ENCODE measurements around the gene TAOK2.
"Not testable (repeated sequence)": the region's sequence is repeated elsewhere in the genome, so short reads cannot be mapped to it uniquely, and the experiment has no call there.

The TAOK2 gene

DNA sequence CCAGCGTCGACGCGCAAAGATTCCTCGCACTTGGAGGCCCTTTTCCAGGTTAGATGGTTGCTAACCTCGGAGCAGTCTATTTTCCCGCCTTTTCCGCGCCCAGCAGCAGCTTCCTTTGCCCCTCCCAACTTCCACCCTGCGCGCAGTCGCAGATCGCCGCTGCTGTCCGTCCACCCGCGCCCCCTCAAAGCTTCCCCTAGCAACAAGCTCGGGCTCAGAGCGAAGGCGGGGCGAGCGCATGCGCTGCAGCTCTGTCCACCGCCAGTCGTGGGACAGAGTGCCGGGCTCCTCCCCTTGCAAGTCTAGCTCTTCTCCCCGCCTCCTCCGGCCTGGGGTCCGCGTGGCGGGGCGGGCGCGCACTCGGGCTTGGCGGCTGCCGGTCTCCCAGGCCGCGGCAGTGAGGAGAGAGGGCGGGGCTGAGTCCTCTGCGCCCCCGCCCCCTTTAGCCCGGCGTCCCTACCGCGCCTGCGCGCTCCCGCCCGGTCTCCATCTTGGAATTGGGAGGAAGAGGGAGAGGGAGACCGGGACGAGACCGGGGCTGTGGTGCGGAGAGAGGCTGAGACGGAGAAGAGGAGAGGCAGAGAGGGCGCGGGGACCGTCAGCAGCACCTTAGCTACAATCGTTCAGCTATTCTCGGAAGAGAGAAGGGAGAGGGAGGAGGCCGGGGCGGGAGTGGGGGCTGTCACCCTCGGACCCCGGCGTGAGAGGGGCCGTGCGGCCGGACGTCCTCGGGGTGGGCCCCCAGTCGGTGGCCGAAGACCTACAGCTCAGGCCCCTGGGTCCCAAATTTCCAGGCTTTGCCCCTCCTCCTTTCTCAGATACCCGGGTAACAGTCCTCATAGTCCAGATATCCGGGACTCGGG lies at the start of gene TAOK2:
TAOK2 (plus strand) TSS at position 485 of the 863 bp plus-strand sequence. CDS start 3,905 bp downstream, outside the sequence.
- peak; percentile 99 for DNase-seq

DNA sequence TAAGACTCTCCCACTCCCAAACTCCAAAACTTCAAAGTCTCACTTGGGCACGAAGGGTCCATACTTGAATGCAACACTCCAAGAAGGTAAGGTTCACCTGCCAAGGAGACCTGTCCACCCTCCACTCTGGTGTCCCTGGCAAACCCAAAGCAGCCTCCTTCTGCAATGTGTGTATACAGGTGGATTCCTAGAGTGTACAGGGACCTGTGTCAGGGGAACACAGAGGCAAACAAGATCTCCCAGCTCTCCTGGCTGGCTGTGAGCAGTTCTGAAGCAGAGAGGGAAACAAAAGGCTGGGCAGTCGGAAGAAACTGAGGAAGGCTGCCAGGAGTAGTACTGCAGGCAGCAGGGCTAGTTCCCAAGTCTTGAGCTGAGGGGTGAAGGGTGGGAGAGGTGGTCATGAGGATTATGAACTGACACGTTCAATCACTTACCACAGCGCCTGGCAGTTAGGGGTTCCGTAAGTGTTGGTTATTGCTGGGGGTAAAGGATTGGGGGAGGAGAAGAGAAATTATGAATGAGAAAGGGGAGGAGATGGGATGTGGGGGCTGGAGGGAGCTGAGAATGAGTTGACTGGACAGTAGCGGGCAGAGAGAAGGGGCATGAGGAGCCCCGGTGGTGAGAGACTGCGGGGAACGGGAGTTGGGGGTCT lies 48.4 kb upstream of the TAOK2 start:
- peak; percentile 27 for DNase-seq

DNA sequence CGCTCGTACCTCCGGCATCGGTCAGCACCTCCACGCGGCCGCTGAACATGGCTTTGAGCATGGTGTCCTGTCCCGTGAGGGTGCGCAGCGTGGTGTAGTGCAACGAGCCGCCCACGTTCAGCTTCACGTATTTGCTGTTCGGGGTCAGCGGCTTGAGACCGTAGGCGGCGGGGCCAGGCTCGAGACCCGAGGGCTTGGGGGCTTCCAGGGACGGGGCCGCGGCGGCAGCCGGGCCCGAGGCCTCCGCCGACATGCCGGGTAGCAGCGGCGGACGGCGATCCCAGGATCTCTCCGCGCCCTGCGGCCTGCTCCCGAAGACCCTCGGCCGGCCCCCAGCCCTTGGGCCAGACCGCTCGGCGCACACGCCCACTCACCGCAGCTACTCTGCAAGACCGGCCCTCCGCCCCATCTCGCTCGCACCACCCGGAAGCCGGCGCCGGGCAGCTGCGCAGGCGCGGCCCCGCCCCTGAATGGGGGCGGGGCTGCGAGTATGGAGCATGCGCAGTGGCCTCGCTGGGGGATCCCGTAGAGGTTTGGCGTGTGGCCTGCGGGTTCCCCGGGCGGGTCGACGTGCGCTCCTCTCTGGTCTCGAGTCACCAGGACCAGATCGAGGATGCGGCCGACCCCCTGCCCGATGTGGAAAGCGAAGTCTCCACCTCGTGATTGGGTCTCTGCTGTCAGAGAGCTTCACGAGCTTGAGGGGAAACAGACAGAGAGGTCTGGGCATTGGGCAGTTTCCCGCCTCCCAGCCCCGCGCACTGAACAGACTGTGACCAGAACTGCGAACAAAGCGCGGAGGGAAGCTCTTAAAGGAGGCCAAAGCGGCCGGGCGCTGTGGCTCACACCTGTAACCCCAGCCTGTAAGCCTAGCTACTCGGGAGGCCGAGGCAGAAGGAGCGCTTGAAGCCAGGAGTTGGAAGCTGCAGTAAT lies 47.6 kb upstream of the TAOK2 start, which contains the start of gene KCTD13:
KCTD13 (minus strand) TSS at position 446 of the 930 bp plus-strand sequence; CDS start at position 253, 193 bp downstream.
- peak; percentile 91 for DNase-seq

DNA sequence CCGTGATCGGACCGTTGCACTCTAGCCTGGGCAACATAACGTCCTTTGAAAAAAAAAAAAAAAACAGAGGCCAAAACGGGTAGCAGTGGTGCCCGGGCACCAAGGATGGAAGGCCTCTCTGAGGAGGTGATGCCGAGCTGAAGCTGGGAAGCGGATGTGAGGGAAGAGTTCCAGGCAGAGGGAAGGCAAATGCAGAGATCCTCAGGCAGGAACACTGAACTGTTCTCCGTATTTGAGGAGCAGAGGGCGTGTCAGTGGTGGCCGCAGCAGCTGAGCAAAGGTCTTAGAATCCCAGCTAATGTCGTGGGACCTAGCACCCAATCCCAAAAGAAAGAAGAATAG lies 47.0 kb upstream of the TAOK2 start:
- no peak for DNase-seq

DNA sequence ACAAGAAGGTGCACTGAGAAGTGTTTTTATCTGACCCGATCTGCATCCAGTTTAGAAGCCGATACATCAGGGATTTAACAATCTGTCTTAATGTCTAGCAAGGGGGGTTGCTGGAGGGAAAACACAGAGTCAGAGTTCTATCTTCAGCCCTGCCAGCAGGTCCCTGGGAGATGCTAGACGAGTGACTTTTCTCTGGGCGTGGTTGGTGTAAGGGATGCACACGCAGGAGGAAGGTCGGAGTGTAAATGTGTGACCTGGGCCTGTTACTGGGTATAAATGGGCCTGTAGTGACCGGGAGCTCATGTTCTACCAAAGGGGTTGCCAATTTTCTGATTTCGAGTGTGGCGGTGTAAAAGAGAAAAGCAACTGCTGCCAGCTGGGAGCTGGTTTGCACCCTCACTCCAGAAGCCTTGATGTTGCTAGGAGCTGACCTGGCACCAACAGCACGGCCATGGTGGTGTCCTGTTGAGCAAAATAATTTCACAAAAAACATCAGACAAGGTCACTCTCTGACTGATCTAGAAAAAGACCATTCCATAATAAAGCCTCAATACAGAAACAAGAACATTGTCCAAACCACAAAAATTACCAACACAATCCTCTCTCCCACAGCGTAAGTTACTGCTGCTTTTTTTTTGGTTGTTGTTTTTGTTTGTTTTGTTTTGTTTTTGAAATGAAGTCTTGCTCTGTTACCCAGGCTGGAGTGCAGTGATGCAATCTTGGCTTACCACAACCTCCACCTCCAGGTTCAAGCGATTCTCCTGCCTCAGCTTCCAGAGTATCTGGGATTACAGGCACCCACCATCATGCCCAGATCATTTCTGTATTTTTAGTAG lies 46.4 kb upstream of the TAOK2 start:
- DNase-seq = no peak

DNA sequence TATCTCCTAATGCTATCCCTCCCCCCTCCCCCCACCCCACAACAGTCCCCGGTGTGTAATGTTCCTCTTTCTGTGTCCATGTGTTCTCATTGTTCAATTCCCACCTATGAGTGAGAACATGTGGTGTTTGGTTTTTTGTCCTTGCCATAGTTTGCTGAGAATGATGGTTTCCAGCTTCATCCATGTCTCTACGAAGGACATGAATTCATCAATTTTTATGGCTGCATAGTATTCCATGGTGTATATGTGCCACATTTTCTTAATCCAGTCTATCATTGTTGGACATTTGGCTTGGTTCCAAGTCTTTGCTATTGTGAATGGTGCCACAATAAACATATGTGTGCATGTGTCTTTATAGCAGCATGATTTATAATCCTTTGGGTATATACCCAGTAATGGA lies 41.9 kb upstream of the TAOK2 start:
- DNase-seq = not testable (repeated sequence)

DNA sequence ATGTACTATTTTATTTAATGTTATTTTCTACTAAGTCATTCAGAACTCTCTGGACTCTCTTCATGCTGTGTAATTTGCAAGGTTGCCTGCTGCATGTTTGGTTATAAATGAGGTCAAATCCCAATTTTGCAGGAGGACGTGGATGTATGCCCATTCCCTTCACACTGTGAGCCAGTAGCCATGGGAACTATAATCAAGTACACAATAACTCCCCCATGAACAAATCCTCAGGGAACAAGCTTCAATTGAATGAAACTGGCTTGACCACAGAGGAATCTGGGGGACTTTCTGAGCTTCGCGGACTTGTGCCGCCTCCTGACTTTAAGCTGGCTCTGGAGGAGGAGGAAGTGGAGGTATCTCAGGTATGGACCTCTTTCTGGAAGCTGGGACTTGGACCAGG lies 33.0 kb upstream of the TAOK2 start:
- no peak for DNase-seq

DNA sequence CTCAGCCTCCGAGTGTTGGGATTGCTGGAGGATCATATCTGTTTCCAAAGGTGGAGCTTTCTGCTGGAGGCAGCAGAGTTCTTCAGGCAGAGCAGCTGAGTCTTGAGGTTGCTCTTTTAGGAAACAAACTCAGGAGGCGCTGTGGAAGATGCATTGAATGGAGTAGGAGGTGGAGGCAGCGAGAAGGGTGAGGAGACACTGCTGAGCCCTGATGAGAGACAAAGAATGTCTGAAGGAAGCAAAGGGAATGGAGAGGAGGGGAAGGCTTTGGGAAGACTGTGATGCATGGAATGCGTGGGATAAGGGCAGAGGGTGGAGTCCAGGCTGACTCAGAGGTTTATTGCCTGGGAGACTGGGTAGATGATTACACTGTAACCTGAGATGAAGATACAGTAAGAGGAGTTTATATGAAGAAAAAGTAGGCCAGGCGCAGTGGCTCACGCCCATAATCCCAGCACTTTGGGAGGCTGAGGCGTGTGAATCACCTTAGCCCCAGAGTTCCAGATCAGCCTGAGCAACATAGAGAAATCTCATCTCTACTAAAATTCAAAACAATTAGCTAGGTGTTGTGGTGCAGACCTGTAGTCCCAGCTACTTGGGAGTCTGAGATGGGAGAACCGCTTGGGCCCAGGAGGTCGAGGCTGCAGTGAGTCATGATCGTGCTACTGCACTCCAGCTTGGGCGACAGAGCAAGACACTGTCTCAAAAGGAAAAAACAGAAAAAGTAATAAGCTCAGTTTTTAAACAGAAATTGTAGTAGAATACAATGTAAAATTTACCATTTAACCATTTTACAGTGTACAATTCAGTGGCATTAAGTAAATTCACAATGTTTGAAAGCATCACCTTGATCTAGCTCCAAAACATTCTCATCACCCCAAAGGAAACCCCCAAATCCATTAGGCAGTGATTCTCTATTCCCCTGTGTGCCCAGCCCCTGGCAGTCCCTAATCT lies 29.5 kb upstream of the TAOK2 start:
- DNase-seq = peak; percentile 21

DNA sequence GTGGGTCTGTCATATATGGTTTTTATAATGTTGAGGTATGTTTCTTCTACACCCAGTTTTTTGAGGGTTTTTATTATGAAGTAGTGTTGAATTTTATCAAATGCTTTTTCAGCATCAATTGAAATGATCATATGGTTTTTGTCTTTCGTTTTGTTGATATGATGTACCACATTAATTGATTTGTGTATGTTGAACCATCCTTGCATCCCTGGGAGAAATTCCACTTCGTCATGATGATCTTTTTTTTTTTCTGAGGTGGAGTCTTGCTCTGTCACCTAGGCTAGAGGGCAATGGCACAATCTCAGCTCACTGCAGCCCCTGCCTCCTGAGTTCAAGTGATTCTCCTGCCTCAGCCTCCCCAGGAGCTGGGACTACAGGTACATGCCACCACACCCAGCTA lies 25.8 kb upstream of the TAOK2 start:
- DNase-seq = no peak

DNA sequence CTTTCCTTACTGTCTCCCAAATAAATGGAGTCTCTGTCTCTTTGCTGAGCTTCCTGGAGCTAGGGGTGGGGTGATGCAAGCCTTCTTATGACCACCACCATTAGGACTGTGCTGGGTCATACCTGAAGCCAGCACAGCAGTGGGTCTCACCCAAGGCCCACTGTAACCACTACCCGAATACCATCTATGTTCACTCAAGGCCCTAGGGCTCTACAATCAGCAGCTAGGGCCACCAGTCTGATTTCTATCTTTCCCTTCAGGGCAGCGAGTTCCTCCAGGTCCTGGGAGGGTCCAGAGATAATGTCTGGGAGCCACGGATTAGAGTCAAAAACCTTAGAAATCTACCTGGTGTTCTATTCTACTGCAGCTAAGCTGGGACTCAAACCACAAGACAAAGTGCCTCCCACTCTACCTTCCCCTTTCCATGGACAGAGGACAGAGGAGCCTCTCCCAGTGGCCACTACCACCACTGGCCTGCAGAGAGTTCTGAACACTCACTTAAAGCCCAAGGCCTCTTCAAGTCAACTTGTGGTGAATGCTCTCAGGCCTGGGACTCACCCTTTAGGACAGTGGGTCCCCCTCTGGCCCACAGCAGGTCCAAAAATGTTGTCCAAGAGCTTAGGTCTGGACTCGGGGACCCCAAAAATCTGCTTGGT lies 22.7 kb upstream of the TAOK2 start:
- no peak for DNase-seq

DNA sequence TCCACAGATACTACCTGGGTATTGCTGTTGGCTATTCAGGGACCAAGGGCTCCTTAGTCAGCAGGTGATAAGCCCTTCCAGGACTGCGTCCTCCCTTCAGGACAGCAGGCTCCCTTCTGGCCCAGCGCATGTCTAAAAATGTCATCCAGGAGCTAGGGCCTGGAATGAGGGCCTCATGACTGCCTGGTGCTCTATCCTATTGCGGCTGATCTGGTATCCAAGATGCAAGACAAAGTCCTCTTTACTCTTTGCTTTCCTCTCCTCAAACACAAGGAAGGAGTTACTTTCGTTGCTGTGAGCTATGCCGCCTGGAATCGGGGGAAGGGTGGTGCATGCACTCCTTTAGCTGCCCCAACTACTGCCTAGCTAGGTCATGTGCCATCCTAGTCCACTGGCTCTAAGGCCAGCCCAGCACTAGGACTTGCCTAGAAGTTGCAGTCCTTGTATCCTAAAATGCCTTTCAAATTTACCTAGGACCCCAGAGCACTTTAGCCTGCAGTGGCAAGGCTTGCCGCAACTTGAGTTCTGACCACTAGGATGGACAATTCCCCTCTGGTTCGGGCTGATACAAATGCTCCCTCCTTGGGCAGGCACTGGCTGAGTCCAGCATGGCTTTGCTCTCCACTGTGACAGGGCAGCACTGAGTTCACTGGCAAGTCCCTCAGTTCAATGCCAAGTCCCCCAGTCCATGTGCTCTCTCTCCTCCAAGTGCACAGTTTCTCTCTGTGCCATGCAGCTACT lies 21.9 kb upstream of the TAOK2 start:
- no peak for DNase-seq

DNA sequence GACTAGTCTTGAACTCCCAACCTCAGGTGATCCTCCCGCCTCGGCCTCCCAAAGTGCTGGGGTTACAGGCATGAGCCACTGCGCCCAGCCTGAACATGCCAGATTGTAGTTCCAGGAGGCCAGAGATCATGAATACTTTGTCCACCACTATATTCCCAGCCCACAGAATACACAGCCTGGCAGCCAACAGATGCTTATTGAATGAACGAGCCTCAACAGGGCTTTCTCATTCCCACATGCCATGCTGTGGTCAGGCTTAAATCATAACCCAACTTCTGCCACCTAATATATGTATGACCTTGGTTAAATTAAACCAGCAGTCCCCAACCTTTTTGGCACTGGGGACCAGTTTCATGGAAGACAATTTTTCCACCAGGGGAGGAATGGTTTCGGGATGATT lies 14.9 kb upstream of the TAOK2 start:
- no peak for DNase-seq

DNA sequence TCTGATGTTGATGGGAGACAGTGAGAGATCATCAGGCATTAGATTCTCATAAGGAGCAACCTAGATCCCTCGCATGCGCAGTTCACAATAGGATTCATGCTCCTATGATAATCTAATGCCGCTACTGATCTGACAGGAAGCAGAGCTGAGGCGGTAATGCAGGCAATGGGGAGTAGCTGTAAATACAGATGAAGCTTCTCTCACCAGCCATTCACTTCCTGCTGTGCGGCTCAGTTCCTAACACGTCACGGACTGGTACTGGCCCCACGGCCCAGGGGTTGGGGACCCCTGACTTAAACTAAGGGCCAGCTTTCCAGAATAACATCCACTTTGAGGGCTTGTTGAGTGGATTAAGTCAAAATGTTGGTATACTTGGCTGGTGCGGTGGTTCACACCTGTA lies 14.4 kb upstream of the TAOK2 start:
- no peak for DNase-seq

DNA sequence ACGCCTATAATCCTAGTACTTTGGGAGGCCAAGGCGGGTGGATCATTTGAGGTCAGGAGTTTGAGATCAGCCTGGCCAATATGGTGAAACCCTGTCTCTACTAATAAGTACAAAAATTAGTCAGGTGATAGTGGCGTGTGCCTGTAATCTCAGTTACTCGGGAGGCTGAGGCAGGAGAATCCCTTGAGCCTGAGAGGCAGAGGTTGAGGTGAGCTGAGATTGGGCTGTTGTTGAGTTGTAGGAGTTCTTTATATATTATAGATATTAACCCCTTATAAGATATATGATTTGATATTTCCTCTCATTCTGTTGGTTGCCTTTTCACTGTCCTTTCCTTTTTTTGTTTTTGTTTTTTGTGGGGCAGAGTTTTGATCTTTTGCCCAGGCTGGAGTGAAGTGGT lies 13.8 kb upstream of the TAOK2 start:
- DNase-seq = not testable (repeated sequence)

DNA sequence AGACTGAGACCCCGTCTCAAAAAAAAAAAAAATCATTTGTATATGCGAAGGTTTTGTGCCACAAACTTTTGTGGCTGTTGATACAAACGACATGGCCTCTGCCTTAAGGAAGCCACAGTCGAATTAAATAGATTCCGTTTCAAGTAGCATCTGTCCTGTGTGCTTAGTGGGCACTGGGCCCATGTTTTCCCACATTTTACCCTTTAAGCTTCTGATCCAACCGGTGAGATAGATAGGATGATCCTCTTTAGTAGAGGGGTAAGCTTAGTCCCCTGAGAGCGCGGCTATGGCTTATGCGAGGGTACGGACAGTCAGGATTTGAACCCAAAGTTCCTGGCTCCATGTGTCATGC lies 12.6 kb upstream of the TAOK2 start:
- no peak for DNase-seq

DNA sequence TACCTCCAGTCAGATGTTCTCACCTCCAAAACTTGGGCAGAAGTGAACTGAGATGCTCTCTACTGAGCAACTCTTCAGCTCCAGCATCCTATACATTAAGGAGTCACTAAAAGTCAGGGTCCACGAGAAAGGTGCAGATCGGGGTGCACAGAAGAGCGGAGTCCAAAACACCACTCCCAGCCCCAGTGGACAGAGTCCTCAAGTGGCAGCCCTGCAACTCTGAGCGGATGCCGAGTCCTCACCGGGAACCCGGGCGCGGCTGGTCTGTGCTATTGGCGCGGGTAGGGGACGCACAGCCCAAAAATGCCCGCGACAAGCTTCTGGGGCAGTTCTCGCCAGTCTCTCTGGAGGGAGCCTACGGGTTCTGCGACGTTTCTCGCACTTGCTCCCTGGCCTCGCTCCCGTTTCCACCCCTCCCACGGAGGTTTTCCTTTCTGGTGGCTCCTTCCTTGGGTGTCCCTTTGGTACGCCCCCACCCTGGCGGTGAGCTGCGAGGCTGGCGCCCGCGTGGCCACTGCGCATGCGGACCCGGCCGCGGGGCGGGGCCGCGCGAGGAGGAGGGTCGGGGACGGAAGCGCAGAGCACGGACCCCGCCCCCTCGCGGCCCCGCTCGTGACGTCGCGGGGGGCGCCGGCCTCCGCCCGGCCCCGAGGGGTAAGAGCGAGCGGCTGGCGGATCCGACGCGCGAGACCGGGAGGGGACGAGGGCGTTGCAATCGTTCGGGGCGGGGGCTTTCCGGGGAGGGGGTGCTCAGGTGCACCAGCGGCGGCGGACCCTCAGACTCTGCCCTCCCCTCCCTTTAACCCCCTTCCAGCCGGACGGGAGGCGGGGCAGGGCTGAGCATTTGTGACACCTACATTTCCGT lies 12.0 kb upstream of the TAOK2 start, which contains the start of gene TMEM219:
TMEM219 (plus strand) TSS at position 601 of the 865 bp plus-strand sequence. CDS start 1,065 bp downstream, outside the sequence.
- DNase-seq = peak; percentile 97

DNA sequence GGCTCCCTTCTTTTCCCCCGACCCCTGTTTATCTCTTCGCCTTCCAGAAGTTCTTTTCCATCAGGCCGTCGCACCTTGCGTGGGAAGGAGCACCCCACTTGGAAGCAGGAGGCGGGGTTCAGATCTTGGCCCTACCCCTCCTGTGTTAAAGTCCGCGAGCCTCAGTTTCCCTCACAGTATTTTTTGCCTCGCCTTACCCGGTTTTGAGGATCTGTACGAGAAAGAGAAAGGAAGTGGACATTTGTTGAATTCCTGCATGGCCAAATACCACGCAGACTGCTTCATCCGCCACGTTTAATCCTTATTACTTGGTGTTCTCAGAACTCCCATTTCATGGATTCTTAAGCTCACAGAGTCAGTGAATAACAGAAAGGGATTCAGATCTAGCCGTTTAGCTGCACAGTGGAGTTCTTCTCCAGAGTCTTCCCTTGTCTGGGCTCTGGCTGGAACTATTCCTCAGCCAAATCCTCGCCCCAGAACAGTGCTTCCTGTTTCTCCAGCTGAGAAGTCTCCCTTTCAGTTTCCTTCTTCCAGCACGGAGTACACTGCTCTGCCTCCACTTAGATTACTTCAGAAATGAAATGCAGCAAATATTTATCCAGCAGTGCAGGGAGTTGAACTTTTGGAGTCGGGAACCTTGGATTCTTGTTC lies 11.2 kb upstream of the TAOK2 start:
- no peak for DNase-seq
